ENCODE data around the gene SLC25A13.

SLC25A13 gene

GRCh38 chr7:96084881-96085553, 236.9 kb downstream of the SLC25A13 start:
- no peak for DNase-seq

DNA sequence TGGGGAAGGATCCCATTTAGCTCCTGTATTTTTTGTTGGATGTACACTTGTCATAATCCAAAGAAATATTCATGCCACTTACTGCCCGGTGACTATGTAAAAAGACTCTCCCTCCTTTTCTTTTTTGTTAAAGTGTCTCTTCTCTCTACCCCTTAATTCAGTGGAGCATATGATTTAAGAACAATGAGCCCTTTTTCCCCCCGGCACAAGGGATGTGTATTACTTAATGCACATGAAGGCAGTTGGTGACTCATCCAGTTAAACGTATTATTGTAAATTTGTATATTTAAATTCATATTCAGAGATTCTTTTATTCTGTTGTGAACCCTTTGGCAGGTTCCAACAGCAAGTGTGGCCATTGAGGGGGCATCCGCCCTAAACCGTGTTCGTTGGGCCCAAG, 241.9 kb downstream of the SLC25A13 start:
- DNase-seq, result no peak

DNA sequence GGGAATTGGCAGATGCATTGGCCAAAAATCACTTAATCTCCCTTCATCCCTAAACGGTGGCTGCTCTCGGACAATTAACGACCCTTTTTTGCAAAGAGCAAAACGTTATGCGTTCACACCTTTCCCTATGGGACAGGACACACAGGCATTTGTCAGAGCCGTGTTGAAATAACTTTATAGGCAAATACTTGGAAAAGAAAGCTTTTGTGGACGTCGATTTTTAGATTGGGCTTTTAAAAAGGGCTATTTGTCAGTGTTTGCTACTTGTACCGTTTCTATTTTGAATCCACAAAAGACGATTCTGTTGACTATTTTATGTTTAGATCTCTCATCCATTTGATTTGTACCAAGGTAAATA, 245.6 kb downstream of the SLC25A13 start:
- DNase-seq, result no peak

DNA sequence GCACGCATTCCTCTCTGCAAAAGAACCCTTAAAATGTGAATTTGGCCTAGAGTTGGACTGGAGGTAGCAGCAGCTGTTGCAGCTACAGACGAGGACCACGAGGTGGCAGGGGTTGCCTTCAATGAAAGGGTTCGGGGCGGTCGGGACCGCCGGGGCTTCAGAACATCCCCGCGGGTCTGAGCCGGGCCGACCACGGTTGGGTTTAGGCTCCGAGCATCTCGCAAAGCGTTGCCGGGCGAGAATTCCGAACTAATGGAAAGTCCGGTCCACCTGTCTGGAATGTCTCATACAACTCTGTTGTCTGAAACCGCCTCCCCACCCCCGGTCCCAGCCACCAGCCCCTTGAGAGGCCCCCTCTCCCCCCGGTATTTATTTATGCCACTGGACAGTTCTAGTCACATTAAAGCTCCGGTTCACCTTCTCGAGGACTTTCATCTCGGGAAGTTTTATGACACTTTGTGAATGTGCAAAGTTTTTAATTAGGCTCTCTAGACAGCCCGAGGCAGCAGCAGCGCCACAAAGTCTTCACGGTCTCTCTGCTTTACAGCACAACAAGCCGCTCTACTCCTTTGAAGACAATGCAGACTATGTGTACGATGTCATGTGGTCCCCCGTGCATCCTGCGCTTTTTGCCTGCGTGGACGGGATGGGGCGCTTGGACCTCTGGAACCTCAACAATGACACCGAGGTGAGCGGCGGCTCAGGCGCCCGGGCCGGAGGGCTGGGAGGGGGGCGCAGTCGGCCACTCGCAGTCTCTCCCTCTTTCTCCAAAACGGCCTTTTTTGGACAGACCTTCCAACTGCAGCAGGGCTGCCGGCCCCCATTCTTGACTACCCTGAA, 246.2 kb downstream of the SLC25A13 start:
- DNase-seq, result peak; percentile 98

DNA sequence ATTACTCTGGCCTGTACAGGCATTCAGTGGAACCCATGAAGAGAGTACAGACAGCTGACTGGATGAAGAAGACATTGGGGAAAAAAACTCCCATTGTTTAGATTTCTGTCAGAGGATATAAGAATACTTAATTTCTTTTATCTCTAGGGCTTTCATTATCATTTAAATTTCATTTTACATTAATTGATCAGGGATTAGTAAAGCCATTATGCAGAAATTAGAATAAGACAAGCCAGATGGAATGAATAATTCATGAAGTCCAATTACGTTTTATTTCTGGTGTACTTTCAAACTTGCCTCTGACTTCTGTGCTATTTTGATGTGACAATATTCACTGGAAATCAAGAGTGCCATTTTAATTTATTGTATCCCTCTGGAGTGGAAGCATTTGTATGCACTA, 247.0 kb downstream of the SLC25A13 start:
- DNase-seq, result no peak
